ENCODE results near the gene RRAS.
A peak's percentile ranks its signal among the peaks of the same experiment; 100 is the strongest.

Gene RRAS

DNA sequence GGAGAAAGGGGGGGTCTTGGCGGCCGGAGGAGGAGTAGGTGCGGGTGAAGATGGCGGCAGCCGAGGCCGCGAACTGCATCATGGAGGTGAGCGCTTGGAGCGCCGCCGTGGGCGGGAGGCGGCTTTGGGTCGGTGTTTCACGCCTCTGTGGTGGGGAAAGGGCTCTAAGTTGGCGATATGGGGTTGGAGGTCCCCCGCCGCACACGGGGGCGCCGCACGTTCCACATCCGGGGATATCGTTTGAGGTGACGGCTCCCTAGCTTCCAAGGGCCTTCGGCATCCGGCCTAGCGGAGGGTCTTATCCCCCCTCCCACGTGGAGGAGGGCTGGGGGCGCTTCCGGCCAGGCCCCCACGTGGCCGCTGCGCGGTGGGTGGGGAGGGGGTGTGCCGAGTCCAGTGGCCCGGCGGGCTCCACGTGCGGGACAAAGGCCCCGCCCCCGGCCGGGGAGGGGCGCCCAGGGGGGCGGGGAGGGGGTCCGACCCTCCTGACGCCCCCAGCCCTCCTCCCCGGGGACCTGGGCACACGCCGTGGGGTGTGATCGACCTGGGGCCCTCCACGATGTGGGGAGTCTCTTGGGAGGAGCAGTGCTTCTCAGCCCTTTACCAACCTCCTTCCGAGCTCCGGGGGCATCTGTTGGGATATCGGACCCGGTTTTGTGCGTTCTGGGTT, 37.4 kb upstream of the RRAS start, which contains the start of gene PRMT1:
Gene PRMT1 (plus strand): TSS at position 41 of the 670 bp plus-strand sequence. CDS start 10 bp downstream, at position 51.
- FAIRE-seq = no peak
- no peak for DNase-seq (ENCODE audit: insufficient read length, low spot score)

DNA sequence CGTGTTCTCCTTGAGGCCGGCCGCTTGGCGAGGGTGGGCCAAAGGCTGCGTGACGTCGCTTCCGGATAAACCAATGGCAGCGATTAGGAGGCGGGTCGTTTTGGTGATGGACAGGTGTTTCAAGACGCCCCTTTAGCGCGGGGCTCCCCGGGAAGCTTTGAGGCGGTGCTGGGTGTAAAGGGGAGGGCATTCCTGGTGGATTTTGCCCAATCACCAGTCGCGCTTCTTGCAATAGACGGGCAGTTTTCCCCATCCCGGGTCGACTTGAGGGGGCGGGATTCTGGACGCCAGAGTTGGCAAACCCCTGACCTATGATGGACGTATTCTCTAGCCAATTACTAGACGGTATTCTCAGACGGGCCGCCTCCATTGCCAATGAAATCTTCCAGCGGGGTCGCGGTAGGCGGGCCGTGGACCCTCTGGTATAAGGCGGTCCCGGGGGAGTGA, 36.9 kb upstream of the RRAS start:
- peak; percentile 100 for FAIRE-seq
- DNase-seq (ENCODE audit: insufficient read length, low spot score) = peak; percentile 84

DNA sequence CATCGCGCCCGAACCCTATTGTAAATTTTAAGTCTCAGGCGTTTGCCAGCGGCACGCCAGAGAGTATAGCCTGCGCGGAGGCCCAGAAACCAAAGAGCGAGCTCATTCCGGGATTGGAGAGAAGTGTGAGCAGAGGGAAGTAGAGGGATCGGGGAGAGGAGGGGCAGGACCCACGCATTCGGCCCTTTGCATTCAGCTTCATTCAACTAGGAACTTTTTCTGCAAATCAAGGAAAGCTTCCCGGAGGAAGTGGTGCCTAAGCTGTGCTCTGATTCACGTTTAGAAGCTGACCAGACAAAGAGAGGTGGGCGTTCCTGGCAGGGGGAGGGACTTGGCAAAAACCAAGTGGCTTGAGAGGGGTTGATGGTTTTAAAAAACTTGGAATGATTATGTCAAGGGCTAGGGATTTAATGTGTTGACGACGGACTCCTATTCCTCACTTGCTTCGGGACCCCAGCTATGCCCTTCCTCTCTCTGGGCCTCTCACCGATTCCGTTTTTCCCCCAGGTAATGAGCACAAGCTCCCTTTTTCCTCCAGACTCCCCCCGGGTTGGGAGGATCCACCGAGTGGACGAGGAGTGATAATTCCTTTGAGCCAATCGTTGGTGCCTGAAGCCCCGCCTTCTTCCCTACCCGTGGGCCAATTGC, 36.3 kb upstream of the RRAS start:
- DNase-seq (ENCODE audit: insufficient read length, low spot score) (peak; percentile 82), FAIRE-seq (no peak)

DNA sequence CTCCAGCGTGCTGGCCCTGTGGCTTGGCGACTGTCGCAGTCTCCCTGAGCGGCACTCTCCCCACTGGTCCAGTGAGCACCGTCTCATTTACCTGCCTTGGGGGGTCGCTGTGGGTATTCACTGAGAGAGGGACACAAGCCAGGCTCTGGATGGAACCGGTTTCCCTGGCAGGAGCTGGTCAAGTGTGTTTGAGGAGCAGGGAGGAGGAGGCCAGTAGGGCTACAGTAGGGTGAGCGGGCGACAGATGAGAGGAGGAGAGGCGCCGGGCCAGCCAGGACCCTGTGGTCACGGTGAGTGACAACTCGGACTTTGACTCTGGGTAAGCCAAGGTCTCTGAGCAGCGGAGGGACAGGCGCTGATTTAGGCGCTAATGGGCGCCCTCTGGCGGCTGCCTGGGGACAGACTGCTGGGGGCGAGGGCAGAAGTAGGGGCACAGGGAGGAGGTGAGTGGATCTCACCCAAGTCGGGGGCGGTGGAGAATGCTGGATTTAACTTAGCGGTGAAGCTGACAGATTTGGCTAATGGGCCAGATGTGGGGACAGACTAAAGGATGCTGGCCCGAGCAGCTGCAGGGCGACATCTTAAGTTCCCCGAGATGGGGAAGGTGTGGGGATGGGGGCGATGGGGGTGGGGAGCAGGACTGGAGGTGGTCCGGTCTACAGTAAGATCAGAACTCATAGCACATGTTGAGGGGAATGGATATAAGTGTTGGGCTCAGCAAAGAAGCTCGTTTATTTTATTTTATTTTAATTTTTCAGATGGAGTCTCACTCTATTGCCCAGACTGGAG, 32.4 kb upstream of the RRAS start:
- FAIRE-seq = peak; percentile 84

DNA sequence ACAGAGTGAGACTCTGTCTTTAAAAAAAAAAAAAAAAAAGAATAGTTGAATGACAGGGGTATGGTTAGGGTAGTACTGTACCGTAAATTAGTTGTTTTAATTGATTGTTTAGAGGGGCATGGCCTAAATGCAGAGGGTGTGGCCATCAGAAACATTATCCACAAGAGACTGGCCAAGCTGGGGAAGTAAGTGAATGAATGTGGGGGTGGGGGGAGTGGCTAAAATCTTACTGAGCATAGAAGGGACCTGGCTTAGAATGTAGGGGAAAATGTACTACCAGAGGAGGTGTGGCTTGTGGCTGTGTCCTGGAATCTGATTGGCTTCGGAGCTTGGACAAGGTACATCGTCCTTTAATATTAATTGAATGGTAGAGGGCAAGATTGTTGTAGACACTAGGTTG, 29.6 kb upstream of the RRAS start:
- FAIRE-seq (no peak), DNase-seq (ENCODE audit: insufficient read length, low spot score) (no peak)

More for the DNA sequence above, 32.4 kb upstream of the RRAS start:
- DNase-seq (ENCODE audit: insufficient read length, low spot score) = peak; percentile 89

DNA sequence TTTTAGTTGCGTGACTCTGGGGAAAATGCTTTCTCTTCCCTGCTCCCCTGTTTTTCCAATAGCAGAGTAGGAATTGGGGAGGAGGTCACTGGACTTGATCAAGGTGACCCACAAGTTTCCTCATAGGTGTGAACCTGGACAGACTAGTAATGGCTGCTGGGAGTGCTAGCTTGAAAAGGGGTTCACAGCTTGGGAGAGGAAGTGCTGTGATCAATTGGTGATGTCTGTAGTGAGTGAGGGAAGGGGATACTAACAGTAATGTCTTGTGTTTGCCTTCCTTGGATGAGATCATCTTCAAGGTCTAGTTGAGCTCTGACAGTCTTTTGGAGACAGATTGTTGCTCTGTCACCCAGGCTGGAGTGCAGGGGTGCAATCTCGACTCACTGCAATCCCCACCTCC, 27.5 kb upstream of the RRAS start:
- DNase-seq (ENCODE audit: insufficient read length, low spot score) (no peak), FAIRE-seq (no peak)

DNA sequence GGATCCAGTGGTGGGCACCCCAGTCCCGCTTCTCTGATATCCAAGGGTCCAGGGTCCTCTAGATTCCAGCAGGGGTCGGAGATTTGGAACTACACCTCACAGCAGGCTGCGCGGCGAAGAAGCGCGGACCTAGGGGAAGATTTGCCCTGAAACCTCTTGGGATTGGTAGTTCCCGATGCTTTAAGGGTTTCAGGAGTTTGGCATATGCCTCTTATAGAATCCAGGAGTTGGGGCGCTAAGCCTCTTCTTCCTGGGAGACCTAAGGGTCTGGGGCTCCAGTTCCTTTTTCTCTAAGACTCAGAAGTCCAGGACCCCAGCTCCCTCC, 26.1 kb upstream of the RRAS start:
- FAIRE-seq = no peak
- no peak for DNase-seq (ENCODE audit: insufficient read length, low spot score)

DNA sequence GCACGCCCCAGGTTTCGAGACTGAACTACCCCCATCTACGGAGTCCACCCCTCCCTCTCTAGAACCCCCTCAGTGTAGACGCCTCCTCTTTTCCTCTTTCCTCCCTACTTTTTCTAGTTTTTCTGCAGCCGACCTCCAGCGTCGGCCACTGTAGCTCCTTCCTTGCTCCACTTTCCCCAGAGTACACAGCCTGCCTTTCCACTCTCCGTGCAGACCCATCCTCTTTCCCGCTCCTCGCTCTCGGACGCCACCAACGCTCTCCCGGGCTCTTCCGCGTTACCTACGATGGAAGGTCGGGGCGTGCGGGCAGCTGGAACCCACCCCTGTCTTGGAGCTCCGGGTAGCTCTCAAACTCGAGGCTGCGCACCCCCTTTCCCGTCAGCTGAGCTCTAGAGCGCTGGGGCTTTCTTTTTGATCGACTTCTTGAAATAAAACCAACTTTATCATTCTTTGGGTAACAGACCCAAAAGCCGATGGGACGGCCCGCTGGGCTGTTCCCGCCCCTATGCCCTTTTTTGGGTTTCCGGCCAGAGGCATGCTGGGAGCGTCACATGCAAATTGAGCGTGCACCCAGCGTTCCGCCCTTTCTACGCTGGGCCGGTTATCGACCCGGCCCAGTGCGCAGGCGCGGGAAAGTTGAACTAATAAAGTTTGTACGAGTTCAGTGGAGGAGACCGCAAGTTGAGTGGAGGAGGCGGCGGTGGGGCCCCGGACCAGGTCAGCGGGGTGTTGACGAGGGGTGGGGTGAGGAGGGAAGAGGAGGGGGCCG, 25.6 kb upstream of the RRAS start, which contains the start of the genes BCL2L12 and IRF3:
Gene BCL2L12 (plus strand): TSS at position 583 of the 769 bp plus-strand sequence. CDS start 760 bp downstream, outside the sequence.
Gene IRF3 (minus strand): TSS at position 507 of the 769 bp plus-strand sequence. CDS start 1,019 bp downstream, outside the sequence.
- DNase-seq (ENCODE audit: insufficient read length, low spot score) = peak; percentile 96
- peak; percentile 97 for FAIRE-seq

DNA sequence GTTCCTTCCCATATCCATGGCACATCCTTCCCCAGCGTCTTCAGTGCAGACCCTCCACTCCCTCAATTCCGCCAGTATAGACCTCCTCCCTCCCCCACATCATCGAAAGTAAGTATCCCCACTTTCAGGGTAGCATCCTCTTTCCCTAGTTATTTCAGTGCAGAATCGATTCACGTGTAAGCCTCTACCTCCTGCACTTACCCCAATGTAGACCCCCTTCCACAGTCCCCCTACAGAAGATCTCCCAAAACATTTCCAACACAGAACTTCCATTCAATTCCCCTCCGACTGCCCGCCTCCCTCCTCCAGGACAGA, 25.1 kb upstream of the RRAS start:
- DNase-seq (ENCODE audit: insufficient read length, low spot score) (no peak), FAIRE-seq (no peak)

DNA sequence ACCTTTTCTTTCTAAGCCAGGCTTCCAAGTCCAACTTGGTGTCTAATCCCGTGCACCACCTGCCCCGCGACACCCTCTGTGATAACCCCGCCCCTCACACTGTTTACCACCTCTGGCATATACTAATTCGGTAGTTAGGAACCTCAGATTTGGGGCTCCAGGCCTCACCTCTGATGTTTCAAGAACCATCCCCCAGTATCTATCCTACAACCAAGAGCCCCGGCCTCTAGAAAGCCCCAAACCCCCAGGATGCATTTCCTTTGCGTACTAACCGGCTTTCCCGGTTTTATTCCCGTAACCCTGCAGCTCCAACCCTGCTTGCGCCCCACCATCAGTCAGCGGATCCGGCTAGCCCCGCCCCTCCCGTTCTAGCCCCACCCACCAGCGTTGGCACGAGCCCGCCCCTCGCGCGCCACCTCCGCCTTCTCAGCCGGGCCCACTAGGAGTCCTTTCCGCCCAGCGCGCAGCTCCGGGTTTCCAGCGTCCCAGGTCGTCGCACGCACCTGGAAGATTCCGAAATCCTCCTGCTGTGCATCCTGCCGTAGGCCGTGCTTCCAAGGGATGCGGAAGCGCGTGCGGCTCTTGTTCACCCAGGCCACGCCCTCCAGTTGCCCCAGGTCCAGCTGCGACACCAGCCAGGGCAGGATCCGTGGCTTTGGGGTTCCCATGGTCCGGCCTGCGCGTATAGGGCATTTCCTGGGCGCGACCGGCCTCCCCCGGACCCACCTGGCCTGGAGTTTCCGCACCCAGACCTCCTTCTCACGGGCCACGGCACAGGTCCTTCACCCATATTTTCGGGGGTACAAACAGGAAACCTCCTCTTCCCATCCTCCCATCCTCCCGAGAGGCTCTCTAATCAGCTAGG, 24.5 kb upstream of the RRAS start:
- FAIRE-seq (peak; percentile 90), DNase-seq (ENCODE audit: insufficient read length, low spot score) (peak; percentile 78)

DNA sequence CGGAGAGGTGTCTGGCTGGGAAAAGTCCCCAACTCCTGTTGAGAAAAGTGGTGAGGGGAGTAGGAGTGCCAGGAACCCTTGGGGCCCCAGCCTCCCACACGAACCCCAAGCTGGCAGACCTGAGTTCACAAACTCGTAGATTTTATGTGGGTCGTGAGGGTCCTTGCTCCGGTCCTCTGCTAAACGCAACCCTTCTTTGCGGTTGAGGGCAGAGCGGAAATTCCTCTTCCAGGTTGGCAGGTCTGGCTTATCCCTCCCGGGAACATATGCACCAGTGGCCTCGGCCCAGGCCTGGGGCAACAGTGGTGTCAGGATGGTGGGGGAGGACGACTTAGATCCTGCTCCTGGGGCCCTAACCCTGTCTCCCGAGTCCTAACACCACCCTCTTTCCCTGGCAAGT, 23.3 kb upstream of the RRAS start:
- no peak for FAIRE-seq
- no peak for DNase-seq (ENCODE audit: insufficient read length, low spot score)

DNA sequence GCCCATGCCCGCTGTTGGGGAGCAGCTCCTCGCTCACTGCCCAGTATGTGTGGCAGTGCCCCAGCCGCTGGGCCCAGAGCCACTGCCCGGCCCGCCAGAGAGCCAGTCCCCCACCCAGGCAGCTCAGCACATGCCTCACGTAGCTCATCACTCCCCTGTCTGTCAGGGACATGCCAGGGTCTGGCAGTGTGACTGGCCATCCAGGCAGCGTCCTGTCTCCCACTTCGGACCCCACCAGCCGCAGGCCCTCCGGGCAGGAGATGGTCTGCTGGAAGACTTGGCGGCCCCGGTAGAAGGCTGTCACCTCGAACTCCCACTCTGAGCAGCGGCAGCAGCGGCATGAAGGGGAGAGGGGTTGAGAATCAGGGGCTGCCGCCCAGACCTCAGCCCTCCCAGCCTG, 22.1 kb upstream of the RRAS start:
- DNase-seq (ENCODE audit: insufficient read length, low spot score) (no peak), FAIRE-seq (no peak)

DNA sequence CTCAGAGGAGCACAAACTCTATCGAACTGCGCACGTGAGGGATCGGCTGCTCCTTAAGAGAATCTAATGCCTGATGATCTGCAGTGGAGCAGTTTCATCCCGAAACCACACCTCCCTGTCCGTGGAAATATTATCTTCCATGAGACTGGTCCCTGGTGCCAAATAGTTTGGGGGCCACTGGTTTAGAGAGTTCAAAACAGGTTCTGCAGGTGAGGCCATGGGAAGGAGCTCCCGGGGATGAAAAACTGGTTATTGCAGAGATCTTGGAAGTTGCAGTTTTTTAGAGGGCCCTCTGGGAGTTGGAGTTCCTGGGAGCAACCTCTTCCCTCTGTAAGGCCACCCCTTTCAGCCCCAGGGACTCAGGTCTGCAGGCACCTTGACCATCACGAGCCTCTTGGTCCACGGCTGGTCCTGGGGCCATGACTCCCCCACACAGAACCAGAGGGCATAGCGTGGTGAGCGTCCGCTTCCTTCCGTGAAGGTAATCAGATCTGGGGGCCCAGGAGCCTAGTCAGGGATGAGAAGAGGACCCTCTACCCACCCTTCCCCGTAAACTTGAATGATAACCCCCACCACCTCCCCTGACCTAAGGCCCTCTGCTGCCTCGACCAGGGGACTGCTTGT, 20.5 kb upstream of the RRAS start:
- DNase-seq (ENCODE audit: insufficient read length, low spot score) (no peak), FAIRE-seq (no peak)

DNA sequence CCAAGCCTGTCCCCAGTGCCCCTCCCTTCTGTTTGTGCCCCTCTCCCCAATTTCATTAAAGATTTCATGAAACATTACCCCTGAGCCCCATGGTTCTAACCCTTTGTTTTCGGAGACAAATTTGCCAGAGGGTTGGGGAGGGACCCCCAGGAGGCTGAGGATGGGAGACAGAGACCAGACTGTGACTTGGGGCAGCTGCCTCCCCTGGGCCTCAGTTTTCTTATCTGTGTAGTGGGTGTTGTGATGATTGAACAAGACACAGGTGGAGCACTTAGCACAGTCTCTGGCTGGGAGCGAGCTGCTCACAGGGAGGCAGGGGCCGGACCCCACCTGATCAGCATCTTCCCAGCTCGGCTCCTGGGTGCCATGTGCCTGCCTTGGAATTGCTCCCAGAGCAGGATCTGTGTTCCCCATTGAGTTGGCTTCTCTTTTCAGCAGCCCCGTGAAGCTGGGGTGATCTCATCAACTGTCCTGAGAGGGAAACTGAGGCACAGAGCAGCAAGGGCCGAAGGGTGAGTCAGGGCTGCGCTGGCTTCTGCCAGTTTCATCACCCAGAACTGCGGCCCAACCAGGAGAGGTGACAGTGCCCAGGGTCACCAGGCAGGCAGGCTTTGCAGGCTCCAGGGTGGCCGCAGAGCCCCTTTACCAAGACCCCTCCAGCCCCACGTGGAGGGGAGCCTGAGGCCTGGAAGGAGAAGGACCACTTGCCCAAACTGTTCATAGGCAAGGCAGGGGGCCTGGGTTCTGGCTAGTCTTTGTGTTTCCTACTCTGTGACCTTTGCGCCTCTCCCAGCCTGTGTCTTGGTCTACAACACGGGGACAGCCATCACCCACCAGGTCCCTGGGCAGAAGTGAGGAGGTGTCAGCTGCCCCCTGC, 18.9 kb upstream of the RRAS start:
- FAIRE-seq = no peak
- no peak for DNase-seq (ENCODE audit: insufficient read length, low spot score)

DNA sequence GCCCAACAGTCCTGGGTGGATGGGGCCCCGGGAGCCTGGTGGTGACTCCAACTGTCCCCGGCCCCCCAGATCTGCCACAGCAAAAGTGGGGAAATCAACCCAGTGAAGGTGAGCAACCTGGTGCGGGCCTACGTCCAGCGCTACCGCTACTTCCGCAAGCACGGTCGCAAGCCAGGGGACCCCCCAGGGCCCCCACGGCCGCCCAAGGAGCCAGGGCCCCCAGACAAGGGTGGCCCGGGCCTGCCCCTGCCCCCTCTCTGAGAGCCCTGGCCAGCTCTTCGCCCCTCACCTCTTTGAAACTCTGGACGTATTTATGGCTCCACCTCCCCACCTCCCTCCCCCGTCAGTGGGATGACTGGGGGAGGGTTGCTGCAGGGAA, 18.2 kb upstream of the RRAS start:
- FAIRE-seq = no peak

DNA sequence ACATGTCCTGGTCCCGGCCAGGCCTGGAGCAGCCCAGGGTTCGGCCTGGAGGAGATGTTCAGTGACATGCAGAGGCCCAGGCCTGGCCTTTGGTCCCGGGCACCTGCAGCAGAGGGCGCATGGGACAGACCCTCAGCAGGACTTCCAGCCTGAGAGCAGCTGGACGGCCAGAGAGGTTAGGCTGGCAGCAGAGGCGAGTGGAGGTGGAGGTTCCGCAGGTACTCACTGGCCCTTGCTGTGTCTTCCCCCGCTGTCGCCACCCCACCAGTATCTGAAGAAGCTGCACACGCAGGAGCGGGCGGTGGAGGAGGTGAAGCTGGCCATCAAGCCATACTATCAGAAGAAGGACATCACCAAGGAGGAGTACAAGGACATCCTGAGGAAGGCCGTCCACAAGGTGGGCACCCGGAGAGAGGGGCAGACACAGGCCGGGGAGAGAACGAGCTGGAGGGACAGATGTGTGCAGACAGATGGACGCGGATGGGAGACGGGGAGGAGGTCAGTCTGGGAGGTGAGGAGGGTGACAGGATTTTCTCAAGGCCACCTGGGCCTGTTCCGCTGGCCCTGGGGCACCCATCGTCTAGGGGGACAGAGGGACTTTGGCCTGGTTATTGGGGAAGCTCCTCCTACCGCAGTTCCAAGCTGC, 17.7 kb upstream of the RRAS start:
- FAIRE-seq = no peak

More for the DNA sequence above, 18.2 kb upstream of the RRAS start:
- no peak for DNase-seq (ENCODE audit: insufficient read length, low spot score)

DNA sequence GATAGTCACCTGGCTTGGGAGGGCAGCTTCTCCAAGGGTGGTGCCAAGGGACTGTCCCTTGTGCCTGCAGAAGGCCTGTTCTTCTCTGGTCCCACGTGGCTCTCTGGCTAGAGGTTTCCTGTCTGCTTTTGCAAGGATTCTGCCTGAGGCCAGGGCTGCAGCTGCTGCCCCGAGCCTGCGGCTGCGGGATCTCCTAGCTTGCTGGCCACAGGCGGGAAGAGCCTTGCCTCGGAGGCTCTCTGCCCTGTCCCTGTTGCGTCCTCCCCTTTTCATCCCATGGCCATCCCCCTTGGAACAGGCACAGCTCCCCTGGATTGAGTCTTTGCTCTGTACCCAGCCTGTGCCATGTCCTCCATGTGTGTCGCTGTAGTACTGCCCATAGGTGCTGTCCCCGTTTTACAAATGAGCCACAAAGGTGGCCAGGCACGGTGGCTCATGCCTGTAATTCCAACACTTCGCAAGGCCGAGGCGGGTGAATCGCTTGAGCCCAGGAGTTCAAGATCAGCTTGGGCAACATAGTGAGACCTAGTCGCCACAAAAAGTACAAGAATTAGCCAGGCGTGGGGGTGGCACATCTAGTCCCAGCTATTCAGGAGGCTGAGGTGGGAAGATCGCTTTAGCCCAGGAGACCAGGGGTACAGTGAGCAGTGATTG, 16.6 kb upstream of the RRAS start:
- no peak for FAIRE-seq
- DNase-seq (ENCODE audit: insufficient read length, low spot score) = no peak

More for the DNA sequence above, 17.7 kb upstream of the RRAS start:
- no peak for DNase-seq (ENCODE audit: insufficient read length, low spot score)
